NCI-H2081 (cell line): ENCODE results near the gene WASF3.

Experiments
- DNase-seq, 2 experiments: peaks; one replicate each; lab custom pipeline; 2025; lab: John Stamatoyannopoulos, UW

WASF3 gene

GRCh38 chr13:26590379-26590778 is 32.9 kb downstream of the WASF3 start:
- DNase-seq = no peak

GRCh38 chr13:26590951-26591350 is 33.5 kb downstream of the WASF3 start:
- DNase-seq = no peak

- no peak for DNase-seq
Observed at GRCh38 chr13:26591672-26592071, 34.2 kb downstream of the WASF3 start.

- no peak for DNase-seq
Observed at GRCh38 chr13:26593661-26594060, 36.2 kb downstream of the WASF3 start.

GRCh38 chr13:26594363-26594762 is 36.9 kb downstream of the WASF3 start:
- DNase-seq = no peak

GRCh38 chr13:26596458-26596857 is 39.0 kb downstream of the WASF3 start:
- no peak for DNase-seq

GRCh38 chr13:26599403-26599802 is 41.9 kb downstream of the WASF3 start:
- DNase-seq = no peak

- DNase-seq = peak in 1 of 2 experiments; percentile 37
Observed at GRCh38 chr13:26599860-26600259, 42.4 kb downstream of the WASF3 start.

GRCh38 chr13:26600343-26600742 is 42.9 kb downstream of the WASF3 start:
- no peak for DNase-seq

GRCh38 chr13:26601669-26602068 is 44.2 kb downstream of the WASF3 start:
- peak; percentile 7 to 67 for DNase-seq

GRCh38 chr13:26602783-26603182 is 45.3 kb downstream of the WASF3 start:
- no peak for DNase-seq

- DNase-seq = no peak
Observed at GRCh38 chr13:26604784-26605545, 47.5 kb downstream of the WASF3 start.

GRCh38 chr13:26605845-26606244 is 48.4 kb downstream of the WASF3 start:
- no peak for DNase-seq

GRCh38 chr13:26606631-26607030 is 49.1 kb downstream of the WASF3 start:
- DNase-seq = no peak

GRCh38 chr13:26614721-26615120 is 57.2 kb downstream of the WASF3 start:
- DNase-seq = no peak

GRCh38 chr13:26616126-26616525 is 58.6 kb downstream of the WASF3 start:
- DNase-seq = no peak

- DNase-seq = no peak
Observed at GRCh38 chr13:26618726-26619125, 61.2 kb downstream of the WASF3 start.

- DNase-seq = no peak
Observed at GRCh38 chr13:26619358-26619757, 61.9 kb downstream of the WASF3 start.

- DNase-seq = no peak
Observed at GRCh38 chr13:26621731-26622401, 64.4 kb downstream of the WASF3 start.

- DNase-seq = no peak
Observed at GRCh38 chr13:26623125-26623524, 65.6 kb downstream of the WASF3 start.

GRCh38 chr13:26624572-26624971 is 67.1 kb downstream of the WASF3 start:
- DNase-seq = no peak

- no peak for DNase-seq
Observed at GRCh38 chr13:26626271-26626670, 68.8 kb downstream of the WASF3 start.

- DNase-seq = peak in 1 of 2 experiments; percentile 0
Observed at GRCh38 chr13:26628706-26629105, 71.2 kb downstream of the WASF3 start.
